ENCODE data around the gene PROZ. TPM values are rescaled to one million over a fixed set of nuclear protein-coding genes. Genes with fewer than 3 reads are reported as not detected.

PROZ gene
- total RNA-seq, 2 donors from 2014 or later, result 0.40 to 0.84 TPM

DNA sequence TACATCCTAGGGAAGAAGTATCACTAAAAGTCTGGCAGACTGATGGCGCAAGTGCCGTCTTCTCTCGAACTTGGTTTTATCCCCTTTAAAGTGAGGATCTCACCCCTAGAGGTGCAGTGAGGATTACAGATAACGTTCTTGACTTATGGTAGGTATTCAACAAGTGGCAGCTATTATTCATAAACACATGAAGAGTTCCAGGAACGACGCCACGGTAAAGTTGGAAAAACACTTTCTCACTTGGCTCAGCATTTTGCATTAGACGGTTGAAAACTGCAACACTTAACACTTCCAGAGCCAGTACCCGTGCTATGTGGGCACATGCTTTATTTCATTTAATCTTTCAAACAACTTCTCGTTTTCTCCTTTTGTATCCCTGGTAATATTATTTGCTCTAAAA lies 8.7 kb downstream of the PROZ start:
- no peaks in the 10 kb centered on the region for H3K27me3 Mint-ChIP-seq (ENCODE audit: insufficient read depth)
- 96% methylated on average over 9 to 10 of the region's 10 CpGs for WGBS, 2 experiments (ENCODE audit: insufficient coverage in 1 of 2, insufficient read length in 1 of 2)

GRCh38 chr13:113167575-113167974 lies 9.1 kb downstream of the PROZ start:
- no peaks in the 10 kb centered on the region for H3K27me3 ChIP-seq (ENCODE audit: control insufficient read depth, insufficient read depth, low read length, poor library complexity, severe bottlenecking)
- DNase-seq, result no peak
- no peak overlapping the region for H3K4me3 ChIP-seq (ENCODE audit: low read length)
- H3K27me3 Mint-ChIP-seq (ENCODE audit: insufficient read depth), result no peaks in the 10 kb centered on the region
- H3K4me1 Mint-ChIP-seq, result peaks cover 42% of the 10 kb centered on the region
- WGBS, 2 experiments (ENCODE audit: insufficient coverage in 1 of 2, insufficient read length in 1 of 2), result 93 to 100% methylated on average over 1 of the region's 3 CpGs
- TF ChIP-seq, protein P1, sequence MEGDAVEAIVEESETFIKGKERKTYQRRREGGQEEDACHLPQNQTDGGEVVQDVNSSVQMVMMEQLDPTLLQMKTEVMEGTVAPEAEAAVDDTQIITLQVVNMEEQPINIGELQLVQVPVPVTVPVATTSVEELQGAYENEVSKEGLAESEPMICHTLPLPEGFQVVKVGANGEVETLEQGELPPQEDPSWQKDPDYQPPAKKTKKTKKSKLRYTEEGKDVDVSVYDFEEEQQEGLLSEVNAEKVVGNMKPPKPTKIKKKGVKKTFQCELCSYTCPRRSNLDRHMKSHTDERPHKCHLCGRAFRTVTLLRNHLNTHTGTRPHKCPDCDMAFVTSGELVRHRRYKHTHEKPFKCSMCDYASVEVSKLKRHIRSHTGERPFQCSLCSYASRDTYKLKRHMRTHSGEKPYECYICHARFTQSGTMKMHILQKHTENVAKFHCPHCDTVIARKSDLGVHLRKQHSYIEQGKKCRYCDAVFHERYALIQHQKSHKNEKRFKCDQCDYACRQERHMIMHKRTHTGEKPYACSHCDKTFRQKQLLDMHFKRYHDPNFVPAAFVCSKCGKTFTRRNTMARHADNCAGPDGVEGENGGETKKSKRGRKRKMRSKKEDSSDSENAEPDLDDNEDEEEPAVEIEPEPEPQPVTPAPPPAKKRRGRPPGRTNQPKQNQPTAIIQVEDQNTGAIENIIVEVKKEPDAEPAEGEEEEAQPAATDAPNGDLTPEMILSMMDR (conservative IDR thresholded peaks at IDR 0.05), result no peak
- H3K4me3 Mint-ChIP-seq, result no peak overlapping the region
- H3K9me3 ChIP-seq (ENCODE audit: control insufficient read depth, low read length), result peaks cover 12% of the 10 kb centered on the region
- H3K27ac ChIP-seq (ENCODE audit: low read depth, low read length), result no peak overlapping the region
- peaks cover 24% of the 10 kb centered on the region for H3K4me1 ChIP-seq (ENCODE audit: control insufficient read depth, insufficient read depth, low read length)
- no peak overlapping the region for H3K9ac ChIP-seq (ENCODE audit: extremely low read depth, low read length, poor library complexity, severe bottlenecking)
- H3K27ac Mint-ChIP-seq, result no peak overlapping the region
- peaks cover 58% of the 10 kb centered on the region for H3K36me3 Mint-ChIP-seq (ENCODE audit: low read depth)
- peaks cover 39% of the 10 kb centered on the region for H3K36me3 ChIP-seq (ENCODE audit: control insufficient read depth, insufficient read depth, low read length)
- peaks cover 12% of the 10 kb centered on the region for H3K9me3 Mint-ChIP-seq

More for the DNA sequence above, 8.7 kb downstream of the PROZ start:
- Histone ChIP-seq H3K27me3 (ENCODE audit: control insufficient read depth, insufficient read depth, low read length, poor library complexity, severe bottlenecking) (no peaks in the 10 kb centered on the region), H3K9me3 (ENCODE audit: control insufficient read depth, low read length) (peaks cover 12% of the 10 kb centered on the region), H3K4me1 (ENCODE audit: control insufficient read depth, insufficient read depth, low read length) (peaks cover 24% of the 10 kb centered on the region), H3K9ac (ENCODE audit: extremely low read depth, low read length, poor library complexity, severe bottlenecking) (no peak overlapping the region), H3K4me3 (ENCODE audit: low read length) (no peak overlapping the region), H3K36me3 (ENCODE audit: control insufficient read depth, insufficient read depth, low read length) (peaks cover 36% of the 10 kb centered on the region), H3K27ac (ENCODE audit: low read depth, low read length) (no peak overlapping the region)
- H3K4me3 Mint-ChIP-seq, result no peak overlapping the region
- no peak overlapping the region for H3K27ac Mint-ChIP-seq
- peaks cover 54% of the 10 kb centered on the region for H3K36me3 Mint-ChIP-seq (ENCODE audit: low read depth)
- DNase-seq, result no peak
- TF ChIP-seq, protein P1 (conservative IDR thresholded peaks at IDR 0.05), result no peak
- peaks cover 12% of the 10 kb centered on the region for H3K9me3 Mint-ChIP-seq
- peaks cover 39% of the 10 kb centered on the region for H3K4me1 Mint-ChIP-seq

GRCh38 chr13:113168211-113168610 lies 9.8 kb downstream of the PROZ start:
- H3K36me3 ChIP-seq (ENCODE audit: control insufficient read depth, insufficient read depth, low read length), result peaks cover 45% of the 10 kb centered on the region
- peaks cover 12% of the 10 kb centered on the region for H3K9me3 ChIP-seq (ENCODE audit: control insufficient read depth, low read length)
- H3K36me3 Mint-ChIP-seq (ENCODE audit: low read depth), result peaks cover 63% of the 10 kb centered on the region
- H3K27ac Mint-ChIP-seq, result no peak overlapping the region
- H3K9me3 Mint-ChIP-seq, result peaks cover 12% of the 10 kb centered on the region
- H3K27me3 ChIP-seq (ENCODE audit: control insufficient read depth, insufficient read depth, low read length, poor library complexity, severe bottlenecking), result no peaks in the 10 kb centered on the region
- H3K27me3 Mint-ChIP-seq (ENCODE audit: insufficient read depth), result no peaks in the 10 kb centered on the region
- H3K4me3 ChIP-seq (ENCODE audit: low read length), result no peak overlapping the region
- 94 to 97% methylated on average over 6 to 7 of the region's 7 CpGs for WGBS, 2 experiments (ENCODE audit: insufficient coverage in 1 of 2, insufficient read length in 1 of 2)
- H3K4me1 ChIP-seq (ENCODE audit: control insufficient read depth, insufficient read depth, low read length), result peaks cover 20% of the 10 kb centered on the region
- no peak overlapping the region for H3K9ac ChIP-seq (ENCODE audit: extremely low read depth, low read length, poor library complexity, severe bottlenecking)
- peaks cover 39% of the 10 kb centered on the region for H3K4me1 Mint-ChIP-seq
- no peak overlapping the region for H3K27ac ChIP-seq (ENCODE audit: low read depth, low read length)
- no peak overlapping the region for H3K4me3 Mint-ChIP-seq
- TF ChIP-seq, protein P1 (conservative IDR thresholded peaks at IDR 0.05), result no peak
- DNase-seq, result no peak

Measured in endodermal cell (in vitro differentiated cells).